Adipocyte (in vitro differentiated cells): Measurements from ENCODE around the gene MOCOS.
A peak's percentile ranks its signal among the peaks of the same experiment; 100 is the strongest.

ENCODE experiments used
- DNase-seq: peaks from one replicate; pipeline ENCODE4 v3.0.0-alpha.2; 2015; ENCODE audit warnings: low read depth
- H3K27me3 ChIP-seq: replicated peaks from 2 replicates; pipeline ENCODE4 v1.7.0; 2013; ENCODE audit warnings: mild to moderate bottlenecking, low read length, moderate library complexity; ENCODE audit not compliant: control insufficient read depth, insufficient read depth
- H3K36me3 ChIP-seq: 2 replicates; pipeline ENCODE4 v1.7.0; 2013; ENCODE audit warnings: low read length, mild to moderate bottlenecking, moderate library complexity; ENCODE audit not compliant: control insufficient read depth, insufficient read depth, severe bottlenecking
- H3K4me1 ChIP-seq: 2 replicates; pipeline ENCODE4 v1.7.0; 2013; ENCODE audit warnings: mild to moderate bottlenecking, low read length, moderate library complexity; ENCODE audit not compliant: control insufficient read depth, insufficient read depth
- H3K4me3 ChIP-seq: 2 replicates; pipeline ENCODE4 v1.7.0; 2013; ENCODE audit warnings: mild to moderate bottlenecking, low read length, moderate library complexity
- H3K9ac ChIP-seq: 2 replicates; pipeline ENCODE4 v1.7.0; 2013; ENCODE audit warnings: mild to moderate bottlenecking, low read length, moderate library complexity
- H3K9me3 ChIP-seq: 2 replicates; pipeline ENCODE4 v1.7.0; 2013; ENCODE audit warnings: mild to moderate bottlenecking, low read length, moderate library complexity; ENCODE audit not compliant: control insufficient read depth

Gene MOCOS

DNA sequence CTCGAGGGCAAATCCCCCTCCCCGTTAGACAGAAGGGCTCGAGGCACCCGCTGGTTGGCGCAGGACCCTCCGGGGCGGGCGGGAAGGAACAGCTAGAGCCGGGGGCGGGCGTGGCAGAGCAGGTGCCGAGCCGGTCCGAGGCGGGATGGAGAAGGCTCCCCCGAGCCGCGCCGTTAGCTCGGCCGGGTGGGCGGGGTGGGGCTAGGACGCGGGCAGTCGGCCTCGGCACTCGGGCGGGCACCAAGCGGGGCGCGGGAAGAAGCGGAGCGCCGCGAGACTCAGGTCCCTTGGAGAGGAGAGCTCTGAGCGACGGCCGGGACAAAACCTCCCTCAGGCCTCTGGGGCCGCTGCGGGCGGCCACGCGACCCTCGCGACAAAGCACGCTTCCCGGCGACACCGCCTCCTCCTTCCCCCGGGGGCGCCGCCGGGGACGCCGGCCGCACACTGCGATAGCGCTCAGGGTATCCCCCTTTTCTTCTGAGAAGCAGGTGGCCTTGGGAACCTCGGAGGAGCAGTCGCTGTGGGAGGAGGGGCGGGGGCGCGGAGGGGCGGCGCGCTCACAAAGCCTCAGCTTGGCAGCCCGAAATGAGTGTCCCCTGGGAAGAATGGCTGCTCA is 110.9 kb downstream of the MOCOS start:
- Histone ChIP-seq H3K36me3 (no peaks in the 10 kb centered on the region), H3K4me3 (peak overlapping the region; percentile 81), H3K4me1 (peaks cover 7% of the 10 kb centered on the region), H3K9ac (peak overlapping the region; percentile 75), H3K9me3 (no peaks in the 10 kb centered on the region), H3K27me3 (no peaks in the 10 kb centered on the region)
- peak; percentile 58 for DNase-seq

DNA sequence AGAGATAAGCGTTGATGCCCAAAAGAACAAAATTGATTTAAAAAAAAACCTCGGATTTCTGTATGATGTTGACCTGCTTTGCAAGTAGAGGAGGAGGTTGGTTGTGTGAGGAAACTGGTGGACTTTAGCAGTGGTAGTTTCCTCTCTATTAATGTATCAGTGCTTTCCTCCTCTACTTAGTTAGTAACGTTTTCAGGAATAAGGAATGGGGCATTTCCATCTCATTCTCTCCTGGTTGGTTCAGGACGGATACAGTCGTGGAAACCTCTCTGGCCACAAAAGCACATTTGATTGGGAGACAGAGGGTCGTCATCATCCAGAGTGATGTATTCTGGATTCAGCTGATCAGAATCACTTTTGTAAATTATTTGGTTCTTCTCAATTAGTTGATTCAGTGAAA is 111.7 kb downstream of the MOCOS start:
- peaks cover 7% of the 10 kb centered on the region for H3K4me1 ChIP-seq
- no peaks in the 10 kb centered on the region for H3K9me3 ChIP-seq
- no peaks in the 10 kb centered on the region for H3K36me3 ChIP-seq
- H3K4me3 ChIP-seq = no peak overlapping the region
- no peak for DNase-seq
- no peak overlapping the region for H3K9ac ChIP-seq
- no peaks in the 10 kb centered on the region for H3K27me3 ChIP-seq

DNA sequence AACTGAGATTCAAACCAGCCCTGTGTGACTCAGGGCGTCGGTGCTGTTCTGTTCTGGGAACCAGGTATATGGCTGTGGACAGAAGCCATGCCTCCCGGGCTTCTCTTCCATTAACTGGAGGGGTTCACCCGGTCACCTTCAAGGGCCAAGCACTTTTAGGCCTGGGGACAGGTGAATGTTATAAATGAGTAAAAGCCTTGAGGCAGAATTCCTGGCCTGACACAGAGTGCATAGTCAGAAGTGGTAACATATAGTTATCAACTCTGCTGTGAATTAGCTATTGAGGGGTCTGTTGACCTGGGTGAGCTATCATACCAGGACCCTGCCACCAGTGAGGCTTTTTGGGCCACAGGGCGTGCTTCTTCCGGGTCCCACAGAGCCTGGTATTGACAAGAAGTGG is 112.9 kb downstream of the MOCOS start:
- H3K9me3 ChIP-seq = no peaks in the 10 kb centered on the region
- peaks cover 7% of the 10 kb centered on the region for H3K4me1 ChIP-seq
- no peak overlapping the region for H3K4me3 ChIP-seq
- no peak overlapping the region for H3K9ac ChIP-seq
- no peaks in the 10 kb centered on the region for H3K27me3 ChIP-seq
- no peak for DNase-seq
- no peaks in the 10 kb centered on the region for H3K36me3 ChIP-seq

DNA sequence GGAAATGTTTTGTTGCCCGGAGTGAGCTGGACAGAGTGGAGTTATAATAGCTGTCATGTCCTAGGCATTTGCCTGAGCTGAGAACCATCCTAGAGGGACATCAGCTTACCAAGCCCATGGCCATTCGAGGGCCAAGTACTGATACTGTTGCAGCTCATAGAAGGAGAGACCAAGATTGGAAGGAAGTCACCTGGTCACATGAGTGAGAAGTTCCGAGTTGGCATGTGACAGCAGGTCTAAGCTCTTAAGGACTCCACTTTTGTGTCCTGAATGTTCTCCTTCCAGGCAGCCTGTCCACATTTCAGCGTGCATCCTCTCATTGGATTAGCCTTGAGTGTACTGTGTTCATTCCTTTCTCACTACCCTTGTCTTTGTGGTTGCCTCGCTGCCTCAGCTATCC is 114.6 kb downstream of the MOCOS start:
- Histone ChIP-seq H3K27me3 (no peaks in the 10 kb centered on the region), H3K36me3 (no peaks in the 10 kb centered on the region), H3K9ac (no peak overlapping the region), H3K9me3 (no peaks in the 10 kb centered on the region), H3K4me1 (peaks cover 7% of the 10 kb centered on the region), H3K4me3 (no peak overlapping the region)
- DNase-seq = no peak

DNA sequence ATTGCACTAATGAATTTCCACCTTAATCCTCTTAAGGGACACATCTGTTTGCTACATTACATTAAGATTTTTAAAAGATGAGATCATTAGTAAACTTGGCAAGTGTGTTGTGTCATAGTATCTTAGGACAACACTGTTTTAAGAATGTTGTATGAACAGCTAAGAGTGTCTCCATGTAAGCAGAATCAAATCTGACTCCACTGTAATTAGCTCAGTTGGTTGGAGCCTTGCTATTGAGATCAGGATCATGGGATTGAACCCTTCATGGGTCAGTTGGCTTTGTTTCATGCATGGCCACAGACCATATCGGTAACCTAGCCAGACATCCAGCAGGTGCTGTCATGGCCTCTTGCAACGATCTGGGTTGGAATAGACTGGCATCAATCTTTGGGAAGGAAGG is 115.4 kb downstream of the MOCOS start:
- Histone ChIP-seq H3K4me1 (peaks cover 7% of the 10 kb centered on the region), H3K4me3 (no peak overlapping the region), H3K27me3 (no peaks in the 10 kb centered on the region), H3K9me3 (no peaks in the 10 kb centered on the region), H3K9ac (no peak overlapping the region), H3K36me3 (no peaks in the 10 kb centered on the region)
- peak; percentile 39 for DNase-seq

DNA sequence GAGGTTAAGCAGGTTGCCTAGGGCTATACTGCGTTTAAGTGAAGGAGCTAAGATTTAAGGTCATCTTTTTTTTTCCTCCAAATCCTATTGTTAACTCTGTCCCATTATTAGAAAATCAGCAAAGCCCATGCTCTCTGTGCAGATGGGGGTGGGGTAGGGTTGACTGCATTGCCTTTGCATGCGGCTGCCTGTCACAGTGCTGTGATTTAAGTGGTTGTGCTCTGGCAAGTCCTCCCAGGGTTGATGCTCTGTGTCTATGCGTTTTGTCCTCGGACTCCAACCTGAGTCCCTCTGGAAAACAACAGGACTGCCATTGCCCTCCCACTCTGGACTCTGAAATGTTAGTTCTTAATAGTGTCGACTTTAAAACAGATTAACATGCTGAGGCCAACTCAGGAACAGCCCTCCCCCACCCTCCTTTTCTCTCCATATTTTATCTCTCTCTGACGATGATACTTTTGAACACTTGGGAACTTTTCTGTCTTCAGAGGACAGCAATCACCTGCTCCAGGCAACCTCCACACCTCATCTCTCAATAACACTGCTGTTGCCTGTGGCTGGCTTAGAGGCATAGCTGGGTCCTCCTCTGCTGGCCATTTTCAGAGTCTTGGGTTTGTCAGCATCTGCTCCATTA is 116.0 kb downstream of the MOCOS start:
- Histone ChIP-seq H3K36me3 (no peaks in the 10 kb centered on the region), H3K27me3 (no peaks in the 10 kb centered on the region), H3K9ac (no peak overlapping the region), H3K4me1 (peaks cover 7% of the 10 kb centered on the region), H3K9me3 (no peaks in the 10 kb centered on the region), H3K4me3 (no peak overlapping the region)
- DNase-seq = no peak

DNA sequence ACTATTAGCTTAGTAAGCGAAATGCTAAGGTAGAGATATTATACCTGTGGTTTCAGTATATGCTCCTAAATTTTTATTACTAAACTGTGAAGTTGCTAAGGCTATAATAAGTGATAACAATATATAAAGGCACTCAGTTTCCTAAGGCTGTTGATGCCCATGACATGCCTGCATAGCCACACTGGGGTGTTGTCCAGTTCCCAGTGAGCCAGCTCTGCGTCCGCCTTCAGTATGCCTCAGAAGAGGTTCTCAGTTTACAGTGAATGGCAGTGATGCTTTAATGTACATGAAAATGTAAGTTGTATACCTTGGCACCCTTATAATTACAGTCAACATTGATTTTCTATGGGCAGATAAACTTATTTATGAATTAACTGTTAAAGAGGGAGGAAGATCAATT is 117.4 kb downstream of the MOCOS start:
- Histone ChIP-seq H3K4me3 (no peak overlapping the region), H3K36me3 (no peaks in the 10 kb centered on the region), H3K27me3 (no peaks in the 10 kb centered on the region), H3K4me1 (peaks cover 18% of the 10 kb centered on the region), H3K9me3 (no peaks in the 10 kb centered on the region), H3K9ac (no peak overlapping the region)
- DNase-seq = no peak

DNA sequence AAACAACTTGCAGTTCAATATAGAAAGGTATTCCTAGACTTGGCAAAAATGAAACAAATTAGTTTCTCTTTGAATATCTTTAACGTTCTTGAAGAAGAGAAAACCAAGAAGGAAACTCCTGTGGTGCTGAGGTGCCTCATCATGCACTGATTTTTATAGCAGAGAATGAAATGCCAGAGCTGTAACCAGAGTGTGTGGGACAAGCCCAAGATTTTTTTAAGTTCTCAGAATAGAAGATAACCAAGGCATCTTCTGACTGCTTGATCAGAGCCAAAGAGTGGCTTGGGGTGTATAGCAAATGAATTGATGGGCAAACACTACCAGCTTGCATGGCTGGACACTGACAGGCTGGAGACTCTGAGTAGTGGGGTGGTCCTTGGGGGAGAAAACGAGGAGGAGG is 118.1 kb downstream of the MOCOS start:
- H3K9me3 ChIP-seq = no peaks in the 10 kb centered on the region
- DNase-seq = no peak
- no peaks in the 10 kb centered on the region for H3K36me3 ChIP-seq
- no peak overlapping the region for H3K9ac ChIP-seq
- H3K27me3 ChIP-seq = no peaks in the 10 kb centered on the region
- H3K4me3 ChIP-seq = no peak overlapping the region
- H3K4me1 ChIP-seq = peaks cover 25% of the 10 kb centered on the region

DNA sequence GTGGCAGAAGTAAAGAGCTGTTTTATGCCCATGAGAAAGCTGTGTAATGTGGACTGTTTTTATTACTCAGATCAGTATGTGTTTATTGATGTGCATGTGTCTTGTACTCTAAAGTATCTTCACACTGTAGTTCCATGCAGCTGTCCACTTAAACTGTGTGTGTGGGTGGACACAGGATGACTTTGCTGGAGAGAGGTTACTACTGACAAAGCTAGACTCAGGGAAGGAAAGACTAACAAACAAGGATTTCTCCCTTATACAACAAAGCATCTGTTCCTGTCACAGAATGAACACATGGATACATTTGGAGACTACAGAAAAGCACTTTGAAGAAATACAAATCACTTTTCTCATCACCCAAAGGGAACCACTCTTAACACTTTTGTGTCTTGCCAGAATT is 120.2 kb downstream of the MOCOS start:
- Histone ChIP-seq H3K36me3 (no peaks in the 10 kb centered on the region), H3K4me3 (no peak overlapping the region), H3K4me1 (peaks cover 22% of the 10 kb centered on the region), H3K9ac (no peak overlapping the region), H3K9me3 (no peaks in the 10 kb centered on the region), H3K27me3 (no peaks in the 10 kb centered on the region)
- DNase-seq = no peak

DNA sequence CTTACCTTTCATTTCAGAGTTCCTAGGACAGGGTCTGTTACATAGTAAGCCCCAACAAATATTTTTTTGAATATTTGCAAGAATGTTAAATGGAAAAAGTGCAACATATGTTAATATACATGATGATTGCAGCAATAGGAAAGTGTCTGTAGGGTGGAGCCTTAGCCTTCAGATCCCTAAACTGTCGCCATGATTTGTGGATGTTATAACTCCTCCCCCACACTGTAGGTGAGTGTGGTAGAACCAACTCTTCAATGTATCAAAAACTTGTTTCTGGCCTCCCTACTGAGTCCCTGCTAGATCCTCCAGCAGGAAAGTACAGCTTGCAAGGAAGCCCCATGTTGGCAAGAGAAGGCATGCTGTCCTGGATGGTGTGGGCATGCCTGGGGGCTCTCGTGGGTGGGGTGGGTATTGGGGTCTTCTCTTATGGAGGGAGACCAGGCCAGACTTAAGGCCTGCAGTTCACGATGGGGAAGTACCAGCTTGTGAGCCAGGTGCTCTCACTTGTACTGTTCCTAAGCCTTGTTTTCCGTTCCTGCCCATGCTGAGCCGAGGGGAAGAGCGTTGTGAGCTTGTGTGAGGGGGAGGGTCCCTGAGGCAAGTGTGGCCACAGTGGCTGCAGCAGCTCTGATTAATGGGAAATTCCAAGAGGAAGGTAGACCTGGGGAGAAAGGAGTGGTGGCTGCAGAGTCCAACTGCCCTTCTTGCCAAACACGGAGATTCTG is 121.6 kb downstream of the MOCOS start:
- Histone ChIP-seq H3K36me3 (no peaks in the 10 kb centered on the region), H3K4me1 (peaks cover 30% of the 10 kb centered on the region), H3K27me3 (no peaks in the 10 kb centered on the region), H3K9me3 (no peaks in the 10 kb centered on the region), H3K9ac (peak overlapping the region; percentile 55), H3K4me3 (peak overlapping the region; percentile 25)
- no peak for DNase-seq

DNA sequence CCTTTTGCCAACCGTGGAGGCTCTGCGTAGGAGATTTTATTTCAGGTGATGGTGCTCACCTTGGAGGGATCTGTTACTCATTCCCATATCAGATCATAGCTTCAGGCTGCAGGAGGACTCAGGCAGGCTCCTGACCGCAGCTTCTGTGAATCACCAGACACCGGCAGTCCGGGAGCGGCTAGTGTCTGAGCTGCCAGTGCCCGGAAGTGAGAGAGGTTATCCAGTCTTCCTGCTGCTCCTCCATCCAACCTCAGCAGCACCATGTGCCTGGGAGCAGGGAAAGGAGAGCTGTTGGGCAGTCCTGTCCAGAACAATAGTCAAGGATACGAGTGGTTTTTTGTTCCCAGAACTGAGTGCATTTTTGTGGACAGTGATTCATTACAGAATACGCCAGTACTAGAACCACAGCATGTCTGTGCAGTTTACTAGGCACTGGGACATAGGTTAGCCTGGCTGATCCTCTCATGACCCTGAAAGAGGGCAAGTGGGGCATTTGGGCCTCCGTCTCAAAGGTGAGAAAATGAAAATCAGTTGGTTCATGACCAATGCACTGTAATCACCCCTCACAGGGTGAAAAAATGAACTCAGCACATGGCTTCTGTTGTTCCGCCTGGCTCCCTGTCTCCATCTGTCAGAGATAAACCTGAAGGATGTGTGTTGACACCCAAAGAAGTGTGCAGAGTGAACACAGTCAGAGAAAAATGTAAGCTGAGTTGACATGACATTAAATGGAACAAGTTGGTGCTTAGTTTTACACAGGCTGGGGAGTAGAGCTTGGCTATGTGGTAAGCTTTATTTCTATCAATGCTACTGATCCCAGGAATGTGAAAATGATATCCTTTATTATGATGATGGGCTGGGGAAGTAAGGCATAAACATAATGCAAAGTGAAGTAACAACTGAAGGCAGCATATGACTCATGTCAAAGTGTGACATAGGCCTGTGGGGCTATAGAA is 122.4 kb downstream of the MOCOS start:
- DNase-seq = peak; percentile 90
- Histone ChIP-seq H3K4me3 (peak overlapping the region; percentile 25), H3K9ac (peak overlapping the region; percentile 55), H3K36me3 (no peaks in the 10 kb centered on the region), H3K27me3 (no peaks in the 10 kb centered on the region), H3K9me3 (no peaks in the 10 kb centered on the region), H3K4me1 (peaks cover 38% of the 10 kb centered on the region)
